ENCODE results near the gene CDK16.

DNA sequence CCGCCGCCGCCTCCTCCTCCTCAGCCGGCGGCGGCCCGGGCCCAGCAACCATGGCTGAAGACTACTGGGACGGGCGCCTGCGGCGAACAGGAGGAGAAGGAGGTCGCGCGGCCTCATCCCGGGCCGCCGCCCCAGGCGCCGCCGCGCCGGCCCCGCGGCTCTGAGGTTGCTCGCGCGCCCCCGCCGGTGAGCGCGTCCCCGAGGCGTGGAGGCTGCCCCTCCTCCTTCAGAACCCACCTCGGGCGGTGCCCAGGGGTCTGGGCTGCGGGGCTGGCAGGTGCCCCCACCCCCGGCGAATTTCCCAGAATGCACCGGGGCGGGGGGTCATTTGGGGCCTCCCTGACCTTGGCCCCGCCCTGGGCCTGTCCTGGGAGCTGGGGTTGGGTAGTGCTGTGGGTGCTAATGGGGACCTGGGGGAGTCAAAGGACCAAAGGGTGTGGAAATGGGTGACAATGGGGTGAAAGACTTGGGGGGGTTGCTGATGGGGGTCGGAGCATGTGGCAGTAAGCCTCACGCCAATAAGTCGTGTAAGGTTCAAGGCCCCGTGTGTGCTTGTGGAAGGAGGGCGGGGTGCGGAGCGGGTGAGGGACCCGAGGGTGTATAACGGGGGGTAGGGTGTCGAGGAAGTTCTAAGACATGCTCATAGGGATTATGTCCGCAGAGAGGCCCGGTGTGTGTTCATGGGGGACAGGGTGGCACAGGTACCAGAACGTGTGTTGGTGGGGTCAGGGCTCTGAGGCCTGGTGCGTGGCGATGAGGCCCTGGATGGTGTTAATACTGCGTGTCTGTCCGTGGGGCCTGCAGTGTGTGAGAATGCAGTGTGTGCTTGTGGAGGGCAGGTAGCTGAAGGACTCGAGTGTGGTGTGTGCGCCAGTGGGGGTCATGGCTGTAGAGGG is 687 bp downstream of the CDK16 start:
- TF ChIP-seq EZH2 (IDR thresholded peaks at IDR 0.05; ENCODE audit: low read depth): no peak
- TF ChIP-seq, protein P1, sequence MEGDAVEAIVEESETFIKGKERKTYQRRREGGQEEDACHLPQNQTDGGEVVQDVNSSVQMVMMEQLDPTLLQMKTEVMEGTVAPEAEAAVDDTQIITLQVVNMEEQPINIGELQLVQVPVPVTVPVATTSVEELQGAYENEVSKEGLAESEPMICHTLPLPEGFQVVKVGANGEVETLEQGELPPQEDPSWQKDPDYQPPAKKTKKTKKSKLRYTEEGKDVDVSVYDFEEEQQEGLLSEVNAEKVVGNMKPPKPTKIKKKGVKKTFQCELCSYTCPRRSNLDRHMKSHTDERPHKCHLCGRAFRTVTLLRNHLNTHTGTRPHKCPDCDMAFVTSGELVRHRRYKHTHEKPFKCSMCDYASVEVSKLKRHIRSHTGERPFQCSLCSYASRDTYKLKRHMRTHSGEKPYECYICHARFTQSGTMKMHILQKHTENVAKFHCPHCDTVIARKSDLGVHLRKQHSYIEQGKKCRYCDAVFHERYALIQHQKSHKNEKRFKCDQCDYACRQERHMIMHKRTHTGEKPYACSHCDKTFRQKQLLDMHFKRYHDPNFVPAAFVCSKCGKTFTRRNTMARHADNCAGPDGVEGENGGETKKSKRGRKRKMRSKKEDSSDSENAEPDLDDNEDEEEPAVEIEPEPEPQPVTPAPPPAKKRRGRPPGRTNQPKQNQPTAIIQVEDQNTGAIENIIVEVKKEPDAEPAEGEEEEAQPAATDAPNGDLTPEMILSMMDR (conservative IDR thresholded peaks at IDR 0.05): no peak

All from PC-9 (cell line).